Lower leg skin (tissue), 4 donors: Measurements from ENCODE around the gene WWOX. TPM values are rescaled to one million over a fixed set of nuclear protein-coding genes. Genes with fewer than 3 reads are reported as not detected.

Experiments
- DNase-seq, 2 donors: peaks; one replicate each; pipeline ENCODE4 v3.0.0-alpha.2; 2019; ENCODE audit warnings: low spot score in 2 of 2
- H3K4me3 ChIP-seq: fragments of 200-600 bp; sonication (generic); 2 replicates; pipeline ENCODE4 v1.5.1; 2017; ENCODE audit warnings: mild to moderate bottlenecking, low read depth; ENCODE audit not compliant: poor library complexity, severe bottlenecking
- CTCF ChIP-seq, 3 donors: fragments of 450-650 bp; IDR thresholded peaks; one replicate each; pipeline ENCODE4 v1.5.1; 2016; ENCODE audit warnings: antibody characterized with exemption in 3 of 3, mild to moderate bottlenecking in 3 of 3, moderate library complexity in 2 of 3
- POLR2A ChIP-seq, 2 donors: fragments of 450-650 bp; IDR thresholded peaks; one replicate each; pipeline ENCODE4 v1.6.1; 2016 to 2017; ENCODE audit warnings: antibody characterized with exemption in 2 of 2, mild to moderate bottlenecking in 1 of 2, moderate library complexity in 1 of 2
- WGBS, 2 donors: methylation state at CpG; one replicate each; pipeline ENCODE4 v1.1.5; 2018; 5-methylcytosine and 5-hydroxymethylcytosine counted together
- intact Hi-C: fragments of 100-400 bp; cut with DNase I; formaldehyde crosslinking; loops from one replicate; pipeline ENCODE4 v1.15.0; 2023; ENCODE audit warnings: low total_unique reads
- total RNA-seq, 4 donors: library from RNA; depleted of rRNA; stranded (reverse); fragments of >200 nt; gene quantifications; one replicate each; pipeline ENCODE4 v1.1.0, GENCODE V29; 2016

WWOX gene
- total RNA-seq, 4 donors from 2014 or later: 21.0 to 82.7 (median 36.1) TPM

- intact Hi-C loops: no loop called here
- WGBS, 2 donors: 53 to 59% methylated on average over 6 of the region's 6 CpGs
- TF ChIP-seq POLR2A (IDR thresholded peaks at IDR 0.05): no peak
- no peak for TF ChIP-seq CTCF (IDR thresholded peaks at IDR 0.05)
Observed at GRCh38 chr16:79088971-79089370, 989.5 kb downstream of the WWOX start.

GRCh38 chr16:79089735-79090284 is 990.4 kb downstream of the WWOX start:
- TF ChIP-seq CTCF (IDR thresholded peaks at IDR 0.05) (no peak), POLR2A (IDR thresholded peaks at IDR 0.05) (no peak)
- no peak overlapping the region for H3K4me3 ChIP-seq
- 55 to 64% methylated on average over 10 of the region's 10 CpGs for whole genome bisulfite sequencing, 2 donors
- DNase-seq: no peak
- intact Hi-C loops: no loop called here

More at GRCh38 chr16:79088971-79089370, 989.5 kb downstream of the WWOX start:
- no peak for DNase-seq
- H3K4me3 ChIP-seq: no peak overlapping the region

GRCh38 chr16:79090966-79091365 is 991.5 kb downstream of the WWOX start:
- intact Hi-C loops: no loop called here
- DNase-seq: no peak
- WGBS, 2 donors: 78 to 92% methylated on average over 4 of the region's 4 CpGs
- H3K4me3 ChIP-seq: no peak overlapping the region
- no peak for TF ChIP-seq CTCF (IDR thresholded peaks at IDR 0.05)
- TF ChIP-seq POLR2A (IDR thresholded peaks at IDR 0.05): no peak

GRCh38 chr16:79092846-79093245 is 993.4 kb downstream of the WWOX start:
- intact Hi-C loops: no loop called here
- no peak for TF ChIP-seq CTCF (IDR thresholded peaks at IDR 0.05)
- no peak for TF ChIP-seq POLR2A (IDR thresholded peaks at IDR 0.05)
- no peak for DNase-seq
- WGBS, 2 donors: 93 to 95% methylated on average over 5 of the region's 5 CpGs
- no peak overlapping the region for H3K4me3 ChIP-seq

- no peak overlapping the region for H3K4me3 ChIP-seq
- intact Hi-C loops: no loop called here
- no peak for TF ChIP-seq POLR2A (IDR thresholded peaks at IDR 0.05)
- no peak for TF ChIP-seq CTCF (IDR thresholded peaks at IDR 0.05)
- no peak for DNase-seq
- WGBS, 2 donors: 81 to 83% methylated on average over 10 of the region's 10 CpGs
Observed at GRCh38 chr16:79093554-79093967, 994.1 kb downstream of the WWOX start.

- DNase-seq: no peak
- TF ChIP-seq POLR2A (IDR thresholded peaks at IDR 0.05) (no peak), CTCF (IDR thresholded peaks at IDR 0.05) (no peak)
- H3K4me3 ChIP-seq: no peak overlapping the region
- 91 to 93% methylated on average over 7 of the region's 7 CpGs for WGBS, 2 donors
- intact Hi-C loops: no loop called here
Observed at GRCh38 chr16:79096246-79096645, 996.8 kb downstream of the WWOX start.
